COR-L47 (cell line): ENCODE results near the gene SAFB.
A peak's percentile ranks its signal among the peaks of the same experiment; 100 is the strongest.

Source experiments
- DNase-seq: peaks from one replicate; lab custom pipeline; 2025; lab: John Stamatoyannopoulos, UW

SAFB gene

DNA sequence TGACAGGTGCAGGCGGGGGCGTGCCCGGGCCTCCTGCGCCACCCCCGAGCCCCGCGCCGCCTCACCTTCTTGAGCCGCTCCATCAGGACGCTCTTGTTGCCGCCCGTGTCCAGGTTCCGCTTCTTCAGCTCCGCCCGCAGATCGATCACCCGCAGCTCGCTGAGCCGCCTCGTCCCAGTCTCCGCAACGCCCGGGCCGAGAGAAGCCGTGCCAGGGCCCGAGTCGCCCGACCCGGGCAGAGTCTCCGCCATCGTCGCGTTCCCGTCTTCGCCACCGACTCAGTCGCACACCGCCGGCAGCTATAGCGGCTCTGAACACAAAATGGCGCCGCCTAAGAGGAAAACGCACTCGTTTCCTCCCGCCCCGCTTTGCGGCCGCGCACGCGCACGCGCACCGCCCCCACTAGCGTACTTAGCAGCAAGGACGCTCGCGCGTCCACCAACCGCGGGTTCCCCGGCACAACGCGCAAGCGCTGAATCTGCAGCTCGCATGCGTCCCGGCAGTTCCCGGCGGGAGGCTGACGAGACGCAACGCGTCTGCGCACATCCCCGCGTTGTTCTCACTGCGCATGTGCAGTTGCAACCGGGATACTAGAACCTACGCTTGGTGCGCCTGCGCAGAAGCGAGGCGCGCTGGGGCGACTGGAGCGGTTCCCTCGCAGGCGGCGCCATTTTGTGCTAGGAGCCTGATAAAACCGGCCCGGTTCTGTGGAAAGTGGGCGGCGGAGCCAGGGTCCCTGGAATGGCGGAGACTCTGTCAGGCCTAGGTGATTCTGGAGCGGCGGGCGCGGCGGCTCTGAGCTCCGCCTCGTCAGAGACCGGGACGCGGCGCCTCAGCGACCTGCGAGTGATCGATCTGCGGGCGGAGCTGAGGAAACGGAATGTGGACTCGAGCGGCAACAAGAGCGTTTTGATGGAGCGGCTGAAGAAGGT is at the start of gene SAFB, which contains the start of gene SAFB2:
SAFB (plus strand) TSS at position 619 of the 932 bp plus-strand sequence; CDS start at position 742, 123 bp downstream.
SAFB2 (minus strand) TSS at position 312 of the 932 bp plus-strand sequence; CDS start at position 251, 61 bp downstream.
- peak; percentile 100 for DNase-seq

DNA sequence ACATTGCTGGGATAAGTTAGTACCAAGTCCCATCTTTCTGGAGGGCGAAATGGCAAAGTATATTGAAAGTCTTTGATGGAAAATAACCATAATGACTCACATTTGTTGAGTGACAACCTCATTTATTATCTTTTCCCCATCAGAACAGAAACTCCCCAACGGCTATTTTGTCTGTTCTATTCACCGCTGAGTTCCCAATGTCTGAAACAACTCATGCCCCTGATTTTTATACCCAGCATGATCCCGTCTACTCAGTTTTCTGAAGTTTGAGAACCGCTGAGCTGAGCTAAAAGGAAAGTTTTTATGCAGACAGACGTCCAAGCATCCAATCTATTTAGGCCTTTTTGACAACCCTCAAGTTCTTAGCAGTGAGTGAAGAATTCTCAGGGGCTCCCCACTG is 47.3 kb upstream of the SAFB start:
- no peak for DNase-seq

GRCh38 chr19:5578097-5578846 is 44.6 kb upstream of the SAFB start:
- DNase-seq = peak; percentile 29

DNA sequence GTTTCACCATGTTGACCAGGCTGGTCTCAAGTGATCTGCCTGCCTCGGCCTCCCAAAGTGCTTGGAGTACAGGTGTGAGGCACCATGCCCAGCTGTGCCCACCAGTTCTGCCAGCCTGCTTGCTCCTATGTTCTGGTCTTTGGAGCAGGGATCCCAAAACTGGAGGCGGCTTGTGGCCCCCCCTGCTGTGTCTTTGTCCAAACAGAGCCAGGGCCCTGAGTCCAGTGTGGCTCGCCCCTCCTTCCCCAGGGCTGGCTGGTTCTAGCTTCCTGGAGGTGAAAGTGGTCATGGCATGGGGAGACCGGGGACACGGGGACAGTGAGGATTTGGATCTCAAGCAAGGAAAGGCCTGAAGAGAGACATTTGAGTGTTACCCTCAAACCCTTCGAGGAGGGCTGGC is 43.6 kb upstream of the SAFB start:
- no peak for DNase-seq

DNA sequence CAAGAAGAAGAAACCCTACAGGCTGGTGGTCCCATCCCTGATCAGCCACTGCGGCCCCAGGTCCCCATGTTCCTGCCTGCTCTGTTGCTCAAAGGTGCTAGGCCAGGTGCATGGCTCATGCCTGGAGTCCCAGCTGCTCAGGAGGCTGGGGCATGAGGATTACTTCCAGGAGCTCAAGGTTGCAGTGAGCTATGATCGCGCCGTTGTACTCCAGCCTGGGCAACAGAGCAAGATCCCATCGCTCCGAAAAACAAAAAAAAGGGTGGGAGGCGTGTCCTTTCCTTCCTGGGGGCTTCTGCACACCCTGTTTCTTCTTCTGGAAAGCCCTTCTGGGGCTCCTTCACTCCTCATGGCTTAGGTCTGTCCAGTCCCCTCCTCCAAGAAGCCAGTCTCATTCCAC is 43.2 kb upstream of the SAFB start:
- DNase-seq = no peak

- peak; percentile 75 for DNase-seq
Observed at GRCh38 chr19:5580161-5580571, 42.7 kb upstream of the SAFB start.

DNA sequence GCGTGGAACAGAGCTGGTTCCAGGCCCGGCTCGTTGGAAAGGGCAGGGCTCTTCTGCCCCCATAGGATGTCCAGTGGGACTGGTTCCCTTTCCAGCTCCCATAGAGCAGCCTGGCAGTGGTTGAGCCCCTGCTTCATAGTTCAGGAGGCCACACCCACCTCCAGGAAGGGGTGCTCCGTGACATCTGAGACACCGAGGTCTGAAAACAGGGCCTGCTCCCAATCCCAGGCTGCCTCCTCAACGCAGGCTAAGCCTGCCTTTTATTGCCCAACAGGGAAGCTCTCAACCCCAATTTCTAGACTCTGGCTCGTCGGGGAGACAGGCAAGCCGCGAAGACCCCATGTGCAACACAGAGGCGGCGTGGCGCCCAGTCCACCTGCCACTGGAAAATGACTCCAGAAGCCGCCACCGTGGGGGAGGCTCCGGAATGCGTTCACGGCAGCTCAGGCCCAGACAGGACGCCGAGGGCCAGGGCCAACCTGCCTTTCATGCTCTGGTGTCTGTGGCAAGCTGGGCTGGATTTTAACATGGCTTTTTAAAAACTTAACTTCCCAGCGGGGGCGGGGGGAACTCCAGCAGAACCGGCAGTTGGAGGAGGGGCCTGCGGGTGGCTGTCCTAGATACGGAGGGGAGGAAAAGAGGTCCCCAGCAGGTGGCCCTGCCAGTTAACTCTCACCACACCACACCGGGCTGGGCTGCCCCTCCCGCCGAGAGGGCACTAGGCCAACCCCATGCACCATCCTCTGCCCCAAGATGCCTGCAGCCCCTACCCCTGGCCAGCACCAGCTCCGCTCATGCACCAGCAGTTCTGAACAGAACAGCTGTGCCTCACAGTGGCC is 37.2 kb upstream of the SAFB start:
- no peak for DNase-seq

GRCh38 chr19:5586300-5587070 is 36.4 kb upstream of the SAFB start:
- no peak for DNase-seq

- no peak for DNase-seq
Observed at GRCh38 chr19:5587071-5587455, 35.8 kb upstream of the SAFB start.

DNA sequence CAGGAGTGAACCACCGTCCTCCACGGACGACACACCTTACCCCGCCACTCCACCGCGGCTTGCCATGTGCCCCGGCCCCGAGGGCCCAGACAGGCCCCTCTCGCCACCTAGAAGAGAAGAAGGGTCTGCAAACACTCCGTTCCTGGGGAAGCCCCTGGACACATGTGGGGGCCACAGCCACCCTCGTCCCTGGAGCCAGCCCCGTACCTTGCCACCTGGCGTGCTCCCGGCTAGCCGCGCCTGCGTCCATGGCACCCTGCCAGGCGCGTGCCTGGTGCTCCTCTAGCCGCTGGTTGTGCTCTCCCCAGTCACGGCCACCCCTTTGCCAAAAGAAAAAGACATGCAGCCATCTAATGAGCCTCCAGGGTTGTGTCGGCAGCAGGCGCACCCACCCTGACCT is 35.2 kb upstream of the SAFB start:
- DNase-seq = no peak

GRCh38 chr19:5588441-5588840 is 34.4 kb upstream of the SAFB start:
- DNase-seq = no peak

DNA sequence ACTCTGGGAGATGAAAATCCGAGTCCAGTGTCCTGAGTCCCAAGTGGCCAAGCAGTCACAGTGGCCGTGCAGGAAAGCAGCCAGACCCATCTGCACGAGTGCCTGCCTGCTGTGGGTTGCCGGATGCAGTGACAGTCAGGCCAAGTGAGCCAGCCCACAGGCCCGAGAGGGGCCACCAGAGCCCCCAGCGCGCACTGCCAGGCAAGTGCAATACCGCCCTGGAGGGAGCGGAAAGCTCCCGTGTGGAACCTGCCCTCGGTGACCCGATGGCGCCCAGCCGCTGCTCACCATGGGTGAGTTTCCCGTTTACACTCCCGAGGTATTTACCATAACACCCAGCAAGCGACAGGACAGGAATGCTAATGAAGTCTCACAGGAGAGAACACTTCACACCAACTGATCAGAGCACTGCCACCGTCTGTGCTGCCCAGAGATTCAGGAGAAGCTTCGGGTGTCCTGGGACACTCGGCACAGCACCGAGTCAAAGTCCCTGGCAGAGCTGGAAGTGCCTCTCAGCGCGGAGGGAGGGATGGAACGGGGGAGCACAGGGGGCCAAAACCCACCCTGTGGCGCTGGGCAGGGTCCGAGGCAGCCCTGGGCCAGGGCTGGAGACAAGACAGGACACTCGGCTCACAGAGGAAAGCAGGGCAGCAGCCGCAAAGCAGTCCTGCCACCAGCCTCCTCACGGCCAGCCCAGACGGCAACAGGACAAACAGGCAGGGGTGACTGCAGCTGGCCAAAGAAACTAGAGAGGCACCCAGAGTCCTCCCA is 33.8 kb upstream of the SAFB start:
- DNase-seq = no peak

GRCh38 chr19:5590151-5590864 is 32.6 kb upstream of the SAFB start:
- DNase-seq = no peak

DNA sequence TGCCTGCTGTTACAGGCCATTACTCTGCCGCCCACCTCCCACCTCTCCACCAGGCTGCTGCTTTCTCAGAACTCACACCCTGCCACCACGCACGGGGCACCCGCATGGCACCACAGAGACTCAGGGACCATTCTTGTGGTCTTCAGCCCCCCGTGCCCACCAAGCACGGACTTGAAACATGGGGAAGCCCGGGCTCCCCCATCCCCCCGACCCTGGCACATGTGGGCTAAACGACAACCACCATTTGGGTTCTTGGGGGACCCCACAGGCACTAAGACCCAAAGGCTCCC is 32.1 kb upstream of the SAFB start:
- no peak for DNase-seq

DNA sequence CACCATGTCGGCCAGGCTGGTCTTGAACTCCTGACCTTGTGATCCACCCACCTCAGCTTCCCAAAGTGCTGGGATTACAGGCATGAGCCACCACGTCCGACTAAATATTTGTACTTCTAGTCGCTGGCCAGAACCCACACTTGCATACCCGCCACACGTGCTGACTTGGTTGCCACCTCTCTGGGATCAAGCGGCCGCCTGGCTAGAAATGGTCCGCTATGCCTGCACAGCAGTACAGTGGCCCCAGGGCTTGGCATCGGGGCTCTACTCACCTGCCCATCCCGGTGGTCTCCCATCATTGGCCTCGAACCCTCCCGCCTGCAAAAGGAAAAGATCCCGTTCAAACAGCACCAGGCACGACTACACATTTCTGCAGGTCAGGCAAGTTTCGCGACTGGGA is 31.4 kb upstream of the SAFB start:
- DNase-seq = no peak

DNA sequence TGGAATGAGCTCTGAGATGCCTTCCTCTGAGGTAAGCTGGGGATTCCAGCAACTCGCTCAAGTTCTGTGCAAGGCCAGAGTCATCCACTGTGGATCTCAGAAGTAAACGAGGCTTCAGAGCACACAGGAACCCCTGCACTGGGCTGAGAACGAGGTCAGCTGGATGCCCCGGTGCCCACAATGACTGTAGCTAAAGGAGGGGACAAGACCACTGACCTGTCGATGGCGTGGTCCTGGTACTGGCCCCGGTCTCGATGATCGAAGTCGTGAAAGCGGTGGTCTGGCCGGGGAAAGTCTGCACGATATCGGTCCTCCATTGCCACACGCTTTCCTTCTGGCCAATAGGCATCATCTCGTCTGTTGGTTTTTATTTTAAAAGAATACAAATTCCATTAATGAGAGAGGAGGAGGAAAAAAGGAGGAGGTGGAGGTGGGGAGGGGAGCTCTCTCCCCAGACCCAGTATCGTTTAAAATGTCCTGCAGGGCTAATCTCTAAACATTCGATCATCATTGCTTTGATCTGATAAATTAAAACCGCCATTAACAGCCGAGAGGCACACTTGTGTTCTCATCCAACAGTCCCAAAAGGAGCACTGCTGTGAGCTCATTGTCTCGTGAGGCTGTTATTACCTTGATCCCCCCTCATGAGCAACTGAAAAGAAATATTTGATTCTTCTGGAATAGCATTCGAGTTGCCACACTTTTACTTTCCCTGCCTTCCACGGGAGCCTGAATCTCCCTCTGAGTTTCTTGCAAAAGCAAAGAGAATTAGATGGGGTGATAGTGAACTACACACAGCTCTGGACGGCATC is 30.1 kb upstream of the SAFB start:
- DNase-seq = no peak

DNA sequence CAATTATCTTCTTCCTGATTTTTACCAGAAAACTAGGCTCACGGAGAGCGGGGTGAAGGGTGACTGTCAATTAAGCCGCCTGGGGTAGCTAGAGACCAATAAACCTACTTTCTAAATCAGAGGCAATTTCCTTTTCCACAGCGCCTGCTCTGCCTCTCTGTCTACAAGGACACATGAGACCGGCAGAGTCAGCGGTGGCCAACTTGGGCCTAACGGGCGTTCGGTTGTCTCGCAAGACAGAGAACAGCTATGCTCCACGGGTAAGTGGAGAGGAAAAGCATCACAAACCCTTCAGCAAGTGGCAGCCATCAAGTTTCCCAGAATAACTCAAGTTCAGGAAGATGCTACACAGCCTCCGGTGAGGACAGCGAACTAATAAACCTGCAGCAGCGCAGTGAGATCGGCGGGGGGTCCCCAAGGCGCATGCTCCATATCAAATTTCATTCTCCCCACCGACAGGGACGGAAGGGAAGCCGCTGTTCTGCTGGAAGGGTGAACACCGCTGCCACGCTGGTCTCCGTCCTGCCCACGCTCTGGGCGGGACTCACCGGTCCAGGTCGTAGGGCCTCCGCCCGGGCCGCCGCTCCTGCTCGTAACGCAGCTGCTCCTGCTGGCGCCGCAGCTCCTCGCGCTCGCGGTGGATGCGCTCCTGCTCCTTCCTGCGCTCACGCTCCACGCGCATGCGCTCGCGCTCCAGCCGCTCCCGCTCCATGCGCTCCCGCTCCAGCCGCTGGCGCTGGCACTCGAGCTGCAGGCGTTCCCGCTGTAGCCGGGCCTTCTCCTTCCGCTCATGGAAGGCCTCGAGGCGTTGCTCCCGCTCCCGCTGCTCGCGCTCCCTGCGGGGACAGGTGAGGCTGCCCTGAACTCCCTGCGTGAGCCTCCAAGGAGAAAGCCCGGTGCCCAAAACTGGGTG is 29.3 kb upstream of the SAFB start:
- DNase-seq = no peak

- DNase-seq = no peak
Observed at GRCh38 chr19:5594521-5594950, 28.3 kb upstream of the SAFB start.
